Memory B cell (primary cell): ENCODE results near the gene CELF1.

Experiments
- ATAC-seq: fragments of 150-1000 bp; cut with Tn5 transposase; 2 replicates; pipeline ENCODE4 v1.10.0; 2021; ENCODE audit warnings: low read depth, mild to moderate bottlenecking, moderate library complexity
- DNase-seq, 2 donors: peaks; one replicate each; pipeline ENCODE4 v3.0.0; 2022; ENCODE audit warnings: low spot score in 2 of 2
- H3K27ac Mint-ChIP-seq: one replicate; pipeline ENCODE4 v1.8.0; 2022; ENCODE audit warnings: mild to moderate bottlenecking, moderate library complexity, mixed read lengths
- H3K27me3 Mint-ChIP-seq: one replicate; pipeline ENCODE4 v1.8.0; 2022; ENCODE audit warnings: mixed read lengths
- H3K36me3 Mint-ChIP-seq: one replicate; pipeline ENCODE4 v1.8.0; 2022; ENCODE audit warnings: mild to moderate bottlenecking, mixed read lengths
- H3K4me1 Mint-ChIP-seq: one replicate; pipeline ENCODE4 v1.8.0; 2022; ENCODE audit warnings: mixed read lengths
- H3K4me3 Mint-ChIP-seq: one replicate; pipeline ENCODE4 v1.8.0; 2022; ENCODE audit warnings: mild to moderate bottlenecking, moderate library complexity, mixed read lengths
- H3K9me3 Mint-ChIP-seq: one replicate; pipeline ENCODE4 v1.8.0; 2022; ENCODE audit warnings: mixed read lengths

Gene CELF1

GRCh38 chr11:47587039-47587716 lies 34.2 kb upstream of the CELF1 start:
- ATAC-seq, result no peak
- H3K36me3 Mint-ChIP-seq, result peaks cover 13% of the 10 kb centered on the region
- no peak overlapping the region for H3K27ac Mint-ChIP-seq
- no peaks in the 10 kb centered on the region for H3K9me3 Mint-ChIP-seq
- DNase-seq, result no peak
- no peak overlapping the region for H3K4me3 Mint-ChIP-seq
- no peaks in the 10 kb centered on the region for H3K27me3 Mint-ChIP-seq
- no peaks in the 10 kb centered on the region for H3K4me1 Mint-ChIP-seq

- Mint-ChIP-seq H3K9me3 (no peaks in the 10 kb centered on the region), H3K36me3 (peaks cover 14% of the 10 kb centered on the region), H3K27me3 (no peaks in the 10 kb centered on the region), H3K27ac (no peak within 1 kb of the TSS), H3K4me3 (no peak within 1 kb of the TSS), H3K4me1 (no peaks in the 10 kb centered on the region)
- no peak for DNase-seq
- ATAC-seq, result no peak
Measured at GRCh38 chr11:47586098-47586855, 33.3 kb upstream of the CELF1 start, which contains the start of gene FAM180B. Gene FAM180B (plus strand): TSS chr11:47586678. CDS start chr11:47586769, 91 bp downstream.

GRCh38 chr11:47583844-47584243 lies 30.9 kb upstream of the CELF1 start:
- Mint-ChIP-seq H3K9me3 (no peaks in the 10 kb centered on the region), H3K27ac (no peak overlapping the region), H3K27me3 (no peaks in the 10 kb centered on the region), H3K4me1 (peaks cover 10% of the 10 kb centered on the region), H3K36me3 (peaks cover 14% of the 10 kb centered on the region), H3K4me3 (no peak overlapping the region)
- no peak for DNase-seq
- no peak for ATAC-seq

GRCh38 chr11:47578524-47579494 lies 25.9 kb upstream of the CELF1 start, which contains the start of the genes KBTBD4 and NDUFS3:
Gene KBTBD4 (minus strand): TSS chr11:47578970. CDS start chr11:47578951, 19 bp downstream.
Gene NDUFS3 (plus strand): TSS chr11:47579074. CDS start chr11:47579092, 18 bp downstream.
- Mint-ChIP-seq H3K9me3 (no peaks in the 10 kb centered on the region), H3K4me3 (peak within 1 kb of the TSS; percentile 100), H3K4me1 (peaks cover 16% of the 10 kb centered on the region), H3K27me3 (no peaks in the 10 kb centered on the region), H3K36me3 (peaks cover 19% of the 10 kb centered on the region), H3K27ac (peak within 1 kb of the TSS; percentile 95)
- DNase-seq (peak; percentile 89 to 97), ATAC-seq (peak; percentile 97)

GRCh38 chr11:47577460-47578041 lies 24.6 kb upstream of the CELF1 start:
- Mint-ChIP-seq H3K36me3 (peaks cover 18% of the 10 kb centered on the region), H3K4me3 (peak overlapping the region; percentile 100), H3K27ac (no peak overlapping the region), H3K27me3 (no peaks in the 10 kb centered on the region), H3K9me3 (no peaks in the 10 kb centered on the region), H3K4me1 (peaks cover 17% of the 10 kb centered on the region)
- DNase-seq, result no peak
- no peak for ATAC-seq

GRCh38 chr11:47573321-47573720 lies 20.4 kb upstream of the CELF1 start:
- ATAC-seq, result no peak
- peaks cover 17% of the 10 kb centered on the region for H3K36me3 Mint-ChIP-seq

GRCh38 chr11:47572715-47573255 lies 19.9 kb upstream of the CELF1 start:
- H3K4me1 Mint-ChIP-seq, result peaks cover 8% of the 10 kb centered on the region
- DNase-seq (no peak), ATAC-seq (no peak)
- no peak overlapping the region for H3K4me3 Mint-ChIP-seq
- H3K27ac Mint-ChIP-seq, result no peak overlapping the region
- H3K36me3 Mint-ChIP-seq, result peaks cover 17% of the 10 kb centered on the region
- H3K9me3 Mint-ChIP-seq, result no peaks in the 10 kb centered on the region
- no peaks in the 10 kb centered on the region for H3K27me3 Mint-ChIP-seq

More at GRCh38 chr11:47573321-47573720, 20.4 kb upstream of the CELF1 start:
- H3K4me1 Mint-ChIP-seq, result peaks cover 8% of the 10 kb centered on the region
- H3K27me3 Mint-ChIP-seq, result no peaks in the 10 kb centered on the region
- no peak overlapping the region for H3K27ac Mint-ChIP-seq
- H3K9me3 Mint-ChIP-seq, result no peaks in the 10 kb centered on the region
- DNase-seq, result no peak
- H3K4me3 Mint-ChIP-seq, result no peak overlapping the region

- no peak for DNase-seq
- ATAC-seq, result no peak
- no peak overlapping the region for H3K27ac Mint-ChIP-seq
- H3K27me3 Mint-ChIP-seq, result no peaks in the 10 kb centered on the region
- H3K36me3 Mint-ChIP-seq, result peaks cover 15% of the 10 kb centered on the region
- H3K4me3 Mint-ChIP-seq, result no peak overlapping the region
- H3K4me1 Mint-ChIP-seq, result peaks cover 5% of the 10 kb centered on the region
- no peaks in the 10 kb centered on the region for H3K9me3 Mint-ChIP-seq
Measured at GRCh38 chr11:47571895-47572294, 19.0 kb upstream of the CELF1 start.

GRCh38 chr11:47571357-47571729 lies 18.4 kb upstream of the CELF1 start:
- no peak for ATAC-seq
- Mint-ChIP-seq H3K9me3 (no peaks in the 10 kb centered on the region), H3K36me3 (peaks cover 15% of the 10 kb centered on the region), H3K27ac (peak overlapping the region; percentile 38), H3K4me3 (no peak overlapping the region), H3K27me3 (no peaks in the 10 kb centered on the region), H3K4me1 (peaks cover 9% of the 10 kb centered on the region)
- DNase-seq, result no peak

- no peak for ATAC-seq
Measured at GRCh38 chr11:47570651-47571356, 17.9 kb upstream of the CELF1 start.

GRCh38 chr11:47569646-47570045 lies 16.7 kb upstream of the CELF1 start:
- Mint-ChIP-seq H3K4me1 (peaks cover 13% of the 10 kb centered on the region), H3K27ac (no peak overlapping the region), H3K9me3 (no peaks in the 10 kb centered on the region), H3K27me3 (no peaks in the 10 kb centered on the region), H3K36me3 (peaks cover 12% of the 10 kb centered on the region), H3K4me3 (no peak overlapping the region)
- no peak for ATAC-seq
- DNase-seq, result no peak

More at GRCh38 chr11:47570651-47571356, 17.9 kb upstream of the CELF1 start:
- peaks cover 9% of the 10 kb centered on the region for H3K4me1 Mint-ChIP-seq
- H3K4me3 Mint-ChIP-seq, result no peak overlapping the region
- H3K27me3 Mint-ChIP-seq, result no peaks in the 10 kb centered on the region
- no peak for DNase-seq
- peaks cover 15% of the 10 kb centered on the region for H3K36me3 Mint-ChIP-seq
- peak overlapping the region; percentile 38 for H3K27ac Mint-ChIP-seq
- H3K9me3 Mint-ChIP-seq, result no peaks in the 10 kb centered on the region

- Mint-ChIP-seq H3K4me3 (peak overlapping the region; percentile 84), H3K9me3 (no peaks in the 10 kb centered on the region), H3K4me1 (peaks cover 10% of the 10 kb centered on the region), H3K27ac (peak overlapping the region; percentile 61), H3K27me3 (no peaks in the 10 kb centered on the region), H3K36me3 (peaks cover under 1% of the 10 kb centered on the region)
- ATAC-seq (no peak), DNase-seq (no peak)
Measured at GRCh38 chr11:47566149-47566698, 13.3 kb upstream of the CELF1 start.
